ENCODE measurements around the gene HIVEP3. TPM values are rescaled to one million over a fixed set of nuclear protein-coding genes. Genes with fewer than 3 reads are reported as not detected.

HIVEP3 gene
- total and polyA plus RNA-seq, 11 donors = 3.2 to 11.9 (median 5.0) TPM

GRCh38 chr1:41514381-41514780, 404.3 kb downstream of the HIVEP3 start:
- DNase-seq (peak in 1 of 5 donors; percentile 52), ATAC-seq (no peak)
- TF ChIP-seq CTCF (IDR thresholded peaks at IDR 0.05) = no peak
- H3K9me3 ChIP-seq = no peaks in the 10 kb centered on the region
- peaks cover 0 to 23% (median 0%) of the 10 kb centered on the region in 9 donors for H3K36me3 ChIP-seq
- 65 to 84% (median 71%) methylated on average over 8 of the region's 8 CpGs for WGBS, 4 donors
- no peaks in the 10 kb centered on the region for H3K27me3 ChIP-seq
- peak overlapping the region in 1 of 12 donors; percentile 63 for H3K27ac ChIP-seq
- intact Hi-C loops (cut with DNase I) = loop anchor here in 1 of 10 donors (10.0 kb wide), 1 partner anchor 60 kb away; no protein-coding TSS in a partner anchor
- no peak overlapping the region for H3K4me3 ChIP-seq
- H3K4me1 ChIP-seq = peaks cover 0 to 33% (median 17%) of the 10 kb centered on the region in 12 donors

- 82 to 95% (median 88%) methylated on average over 6 to 17 of the region's 17 CpGs for WGBS, 4 donors
- peaks cover 0 to 33% (median 17%) of the 10 kb centered on the region in 12 donors for H3K4me1 ChIP-seq
- intact Hi-C loops (cut with DNase I) = loop anchor here in 1 of 10 donors (10.0 kb wide), 1 partner anchor 61 kb away; no protein-coding TSS in a partner anchor
- peaks cover 0 to 23% (median 0%) of the 10 kb centered on the region in 9 donors for H3K36me3 ChIP-seq
- TF ChIP-seq POLR2A (IDR thresholded peaks at IDR 0.05) (no peak), CTCF (IDR thresholded peaks at IDR 0.05) (peak in 7 of 12 donors; percentile 6 to 35 (median 32))
- DNase-seq (peak in 1 of 5 donors; percentile 61), ATAC-seq (no peak)
- H3K27me3 ChIP-seq = no peaks in the 10 kb centered on the region
- H3K9me3 ChIP-seq = no peaks in the 10 kb centered on the region
- no peak overlapping the region for H3K27ac ChIP-seq
- no peak overlapping the region for H3K4me3 ChIP-seq
These were observed 405.4 kb downstream of the HIVEP3 start for GRCh38 chr1:41513383-41513735.

- no peaks in the 10 kb centered on the region for H3K9me3 ChIP-seq
These were observed 405.9 kb downstream of the HIVEP3 start for GRCh38 chr1:41512701-41513382.

More at GRCh38 chr1:41512701-41513382, 405.9 kb downstream of the HIVEP3 start:
- 90 to 98% (median 92%) methylated on average over 22 to 27 of the region's 27 CpGs for WGBS, 4 donors
- Histone ChIP-seq H3K27me3 (no peaks in the 10 kb centered on the region), H3K4me3 (no peak overlapping the region), H3K36me3 (peaks cover 0 to 23% (median 0%) of the 10 kb centered on the region in 9 donors), H3K27ac (no peak overlapping the region), H3K4me1 (peaks cover 0 to 33% (median 17%) of the 10 kb centered on the region in 12 donors)
- ATAC-seq (no peak), DNase-seq (peak in 1 of 5 donors; percentile 56)
- intact Hi-C loops (cut with DNase I) = loop anchor here in 1 of 10 donors (10.0 kb wide), 1 partner anchor 62 kb away; no protein-coding TSS in a partner anchor
- TF ChIP-seq CTCF (IDR thresholded peaks at IDR 0.05) (no peak), POLR2A (IDR thresholded peaks at IDR 0.05) (no peak)

All from heart left ventricle (tissue), 16 donors.